GOT3 (cell line): ENCODE results near the gene SRGAP3.

ENCODE experiments used
- DNase-seq: peaks from one replicate; lab custom pipeline; 2025; ENCODE audit warnings: mixed read lengths; lab: John Stamatoyannopoulos, UW

Gene SRGAP3

DNA sequence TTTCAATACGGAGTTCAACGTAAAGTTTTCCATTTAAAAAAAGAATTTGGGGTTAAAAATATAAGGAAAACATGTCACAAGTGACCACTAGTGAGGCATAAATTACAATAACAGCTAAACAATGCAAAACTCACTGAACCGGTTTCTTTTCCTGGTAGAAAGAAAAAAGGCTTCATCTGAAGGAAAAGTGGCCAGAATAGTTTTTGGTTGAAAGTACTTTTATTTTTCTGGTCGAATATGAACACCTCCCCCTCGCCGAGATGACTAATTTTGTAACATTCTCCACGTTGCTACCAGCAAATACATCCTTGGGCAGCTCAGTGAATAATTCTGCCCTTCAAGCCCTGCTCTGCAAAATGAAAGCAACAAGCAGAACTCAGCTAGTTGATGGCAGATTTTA lies 3.9 kb upstream of the SRGAP3 start:
- no peak for DNase-seq

DNA sequence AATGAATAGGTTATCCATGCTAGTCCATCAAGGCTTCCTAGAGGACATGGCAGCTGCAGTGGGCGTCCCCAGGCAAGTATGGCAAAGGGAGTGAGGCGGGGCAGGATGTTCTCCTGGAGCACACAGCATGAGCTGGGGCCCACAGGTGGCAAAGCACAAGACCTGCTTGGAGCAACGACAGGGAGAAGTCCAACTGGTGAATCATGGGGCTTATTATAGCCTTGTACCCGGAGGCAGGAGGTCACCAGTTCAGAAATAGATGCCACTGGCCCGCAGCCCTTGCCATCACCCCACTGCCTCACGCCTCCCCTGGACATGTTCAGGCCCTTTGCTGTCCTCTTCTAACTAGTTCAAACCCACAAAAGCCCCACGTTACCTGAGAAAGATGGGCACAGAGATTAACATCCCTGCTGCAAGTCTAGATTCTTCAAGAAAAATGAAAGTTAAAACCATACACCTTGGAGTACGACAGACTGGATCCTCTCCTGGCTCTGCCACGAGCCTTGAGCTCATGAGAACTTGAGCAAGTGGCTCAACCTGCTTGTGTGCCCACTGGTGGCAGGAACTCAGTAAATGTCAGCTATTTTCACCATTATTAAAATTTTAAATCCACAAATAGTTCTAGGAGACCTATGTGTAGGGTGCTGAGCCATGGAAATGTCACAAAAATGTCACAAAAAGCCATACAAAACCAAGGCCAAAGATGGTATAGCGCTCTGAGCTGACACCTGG lies 1.8 kb upstream of the SRGAP3 start:
- DNase-seq: no peak

DNA sequence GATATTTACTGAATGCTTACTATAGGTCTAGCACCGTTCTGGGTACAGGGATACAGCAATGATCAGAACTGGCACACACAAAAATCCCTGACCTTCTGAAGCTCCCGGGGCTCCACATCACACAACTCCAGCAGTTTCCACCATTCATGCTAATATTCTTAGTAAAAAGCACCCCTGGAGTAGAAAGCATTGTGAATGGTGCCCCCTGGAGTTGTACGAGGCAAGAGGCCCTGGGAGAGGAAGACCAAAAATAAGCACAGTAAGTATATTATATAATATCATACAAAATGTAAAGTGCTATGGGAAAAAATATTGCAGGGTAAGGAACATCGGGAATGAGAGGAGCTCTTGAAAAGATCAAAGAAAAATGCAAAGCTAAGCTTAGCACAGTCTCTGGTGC lies 790 bp upstream of the SRGAP3 start:
- no peak for DNase-seq

DNA sequence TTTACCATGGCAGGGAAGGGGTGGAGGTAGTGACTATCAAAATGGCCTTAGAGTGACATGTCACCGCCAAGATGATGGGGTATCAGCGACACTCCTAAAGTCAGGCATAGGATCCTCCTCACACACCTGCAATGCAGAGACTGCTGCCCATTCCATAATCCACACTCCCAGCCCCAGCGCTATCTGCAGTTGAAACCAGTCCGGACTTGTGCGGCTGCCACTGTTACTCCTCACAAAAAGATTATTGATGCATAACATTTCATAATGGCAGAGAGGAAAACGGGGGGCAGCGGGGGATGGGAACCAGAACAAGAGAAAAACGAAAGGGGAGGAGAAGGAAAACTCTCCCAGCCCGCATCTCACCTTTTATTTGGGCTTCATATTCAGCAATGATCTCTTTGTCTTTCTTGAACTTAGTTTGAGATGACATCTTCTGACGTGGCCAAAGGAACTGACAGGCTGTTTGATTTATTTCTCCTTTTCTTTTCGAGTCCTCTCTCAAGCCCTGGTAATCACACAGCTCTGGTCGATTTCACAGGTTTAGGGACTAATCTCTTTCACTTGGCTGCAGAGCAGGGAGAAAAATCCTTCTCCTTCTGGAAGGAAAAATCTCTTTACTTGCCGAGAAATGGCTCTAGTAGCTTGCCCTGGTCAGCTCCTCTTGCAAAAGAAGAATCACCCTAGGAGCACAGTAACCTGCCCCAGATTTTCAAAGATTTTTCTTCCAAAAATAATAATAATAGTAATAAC lies 749 bp downstream of the SRGAP3 start:
- DNase-seq: no peak

DNA sequence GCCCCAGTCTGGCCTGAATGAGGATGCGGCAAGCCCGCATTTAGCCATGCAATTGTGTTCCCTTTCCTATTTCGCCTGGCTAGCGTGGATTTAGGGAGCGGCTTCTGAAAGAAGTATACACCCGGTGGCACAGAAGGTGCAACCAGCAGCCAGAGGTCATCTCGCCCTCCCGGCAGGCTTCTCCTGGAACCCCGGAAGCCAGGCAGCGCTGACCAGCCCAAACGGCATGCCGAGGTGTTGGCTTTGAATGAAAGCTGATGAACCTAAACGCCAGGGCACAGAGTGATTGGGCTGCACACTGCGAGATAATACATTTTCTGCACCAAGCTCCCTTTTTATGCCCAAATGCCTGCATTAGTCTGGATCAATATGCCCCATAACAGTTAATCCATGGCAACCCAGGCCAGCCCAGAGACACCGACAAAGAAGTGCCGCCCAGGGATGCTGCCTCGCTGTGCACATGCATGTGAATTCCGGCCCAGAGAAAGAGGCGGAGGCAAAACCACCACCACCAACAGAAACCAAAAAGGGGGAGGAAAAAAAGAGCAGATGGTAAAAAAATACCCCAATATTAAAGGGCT lies 1.4 kb downstream of the SRGAP3 start:
- DNase-seq: no peak

DNA sequence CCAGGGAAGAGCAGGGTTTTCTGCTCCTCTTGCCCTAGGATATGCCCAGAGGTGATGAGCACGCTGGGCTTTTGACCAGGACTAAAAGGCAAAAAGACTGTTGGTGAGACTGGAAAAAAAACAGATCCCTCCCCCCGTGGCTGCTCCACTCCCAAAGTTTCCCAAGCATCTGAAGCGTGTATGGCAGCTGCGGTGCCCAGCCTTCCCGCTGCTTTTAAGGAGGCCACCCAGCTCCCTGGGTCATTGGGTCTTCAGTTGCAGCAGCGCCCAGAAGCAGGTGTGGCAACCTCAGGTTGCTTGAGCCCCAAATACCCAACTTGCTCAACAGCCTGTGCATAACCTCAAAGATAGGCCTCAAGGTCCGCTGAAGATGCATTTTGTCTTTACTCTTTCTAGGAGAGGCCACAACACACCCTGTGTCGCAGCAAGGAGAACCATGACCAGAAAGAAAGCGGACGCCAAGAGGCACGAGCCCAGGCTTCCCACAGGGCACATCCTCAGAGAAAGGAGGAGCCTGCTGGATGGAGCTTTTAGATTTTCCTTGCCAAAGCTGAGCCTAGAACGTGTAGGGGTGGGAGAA lies 2.0 kb downstream of the SRGAP3 start:
- DNase-seq: no peak

DNA sequence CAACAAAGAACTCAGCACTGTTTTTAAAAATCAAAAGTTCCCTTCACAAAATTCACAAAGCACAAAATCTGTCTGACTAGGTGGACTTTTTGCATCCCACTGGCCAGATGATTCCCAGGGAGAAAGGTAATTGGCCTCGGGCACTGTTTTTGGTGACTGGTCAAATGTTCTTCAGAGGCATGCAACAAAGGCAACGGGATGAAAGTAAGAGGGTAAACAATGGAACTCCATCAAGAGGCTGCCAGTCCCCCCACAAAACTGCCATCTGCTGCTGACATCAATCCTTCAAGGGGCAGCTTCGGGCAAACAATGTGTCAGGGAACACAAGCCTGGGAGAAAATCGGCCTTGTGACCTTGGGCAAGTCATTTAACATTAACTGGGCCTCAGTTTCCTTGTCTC lies 3.3 kb downstream of the SRGAP3 start:
- DNase-seq: no peak

DNA sequence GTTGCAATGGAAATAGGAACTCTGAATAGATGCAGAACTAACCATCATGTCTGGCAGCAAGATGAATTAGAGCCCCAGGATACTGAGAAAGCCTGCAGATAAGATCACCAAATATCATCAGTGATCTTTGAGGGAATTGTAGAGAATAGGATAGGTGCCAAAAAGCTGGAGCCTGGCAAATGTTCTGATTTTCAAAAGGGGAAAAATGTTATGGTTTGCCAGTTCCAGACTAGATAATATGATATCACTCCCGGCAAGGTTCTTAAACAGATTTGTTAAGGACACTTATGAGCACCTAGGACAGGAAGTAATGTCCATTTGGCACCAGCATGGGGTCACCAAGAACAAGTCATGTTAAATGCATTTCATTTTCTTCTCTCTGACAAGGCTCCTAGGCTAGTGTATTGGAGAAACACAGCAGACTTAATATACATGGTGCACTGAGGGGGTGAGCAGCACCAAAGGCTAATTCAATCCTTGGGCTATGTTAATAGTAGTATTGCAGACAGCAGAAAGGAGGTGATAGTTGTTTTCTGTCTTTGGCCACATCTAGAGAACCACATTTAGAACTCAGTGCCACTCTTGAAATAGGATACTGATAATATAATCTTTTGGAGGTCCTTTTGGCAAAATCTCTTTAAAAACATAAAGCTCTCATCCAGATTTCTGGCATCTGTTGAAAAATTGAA lies 4.8 kb downstream of the SRGAP3 start:
- DNase-seq: no peak

DNA sequence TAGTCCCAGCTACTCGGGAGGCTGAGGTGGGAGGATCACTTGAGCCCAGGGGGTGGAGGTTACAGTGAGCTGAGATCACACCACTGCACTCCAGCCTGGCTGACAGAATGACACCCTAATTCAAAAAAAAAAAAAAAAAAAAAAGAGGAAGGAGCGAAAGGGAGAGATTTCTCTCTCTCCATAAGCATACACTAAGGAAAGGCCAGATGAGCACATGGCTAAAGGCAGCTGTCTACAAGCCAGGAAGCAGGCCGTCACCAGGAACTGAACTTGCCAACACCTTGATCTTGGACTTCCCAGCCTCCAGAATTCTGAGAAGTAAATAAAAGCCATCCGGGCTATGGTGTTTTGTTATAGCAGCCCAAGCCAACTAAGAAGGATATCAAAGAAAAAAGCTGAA lies 7.5 kb downstream of the SRGAP3 start:
- no peak for DNase-seq

DNA sequence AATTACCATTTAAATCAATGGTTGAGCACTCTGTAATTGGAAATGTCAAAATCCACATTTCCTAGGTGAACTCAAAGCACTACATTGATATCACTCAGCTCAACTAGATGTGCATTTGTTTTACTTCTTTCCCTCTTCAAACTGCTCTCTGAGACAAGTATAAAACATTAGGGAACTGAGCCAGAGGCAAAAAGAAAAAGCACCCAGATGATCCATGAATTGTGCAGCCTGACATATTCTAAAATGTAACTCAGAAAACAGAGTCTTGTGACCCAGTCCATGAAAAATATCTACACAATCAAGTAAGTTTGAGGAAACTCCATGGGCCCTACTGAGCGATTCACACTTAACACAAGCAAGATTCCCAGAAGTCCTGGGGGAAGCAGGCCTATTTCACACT lies 9.8 kb downstream of the SRGAP3 start:
- DNase-seq: no peak

DNA sequence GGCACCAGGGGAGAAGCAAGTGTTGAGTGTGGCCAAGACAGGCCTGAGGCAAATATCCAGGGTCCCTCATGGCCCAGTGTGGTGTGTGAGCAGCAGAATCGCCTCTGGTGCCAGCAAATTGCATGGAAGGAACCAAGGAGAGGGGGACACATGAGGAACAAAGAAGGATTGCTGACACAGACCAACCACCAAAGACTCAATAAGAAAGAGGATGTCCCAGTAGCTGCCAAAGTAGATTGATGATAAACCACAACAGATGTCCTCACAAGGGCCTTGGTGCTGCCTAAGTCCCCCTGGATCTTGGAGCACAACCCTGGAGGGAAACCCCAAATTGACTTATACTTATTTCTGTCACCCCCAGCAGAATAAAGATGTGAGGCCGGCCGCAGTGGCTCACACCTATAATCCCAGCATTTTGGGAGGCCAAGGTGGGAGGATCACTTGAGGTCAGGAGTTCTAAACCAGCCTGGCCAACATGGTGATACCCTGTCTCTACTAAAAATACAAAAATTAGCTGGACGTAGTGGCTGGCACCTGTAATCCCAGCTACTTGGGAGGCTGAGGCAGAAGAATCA lies 10.6 kb downstream of the SRGAP3 start:
- no peak for DNase-seq

DNA sequence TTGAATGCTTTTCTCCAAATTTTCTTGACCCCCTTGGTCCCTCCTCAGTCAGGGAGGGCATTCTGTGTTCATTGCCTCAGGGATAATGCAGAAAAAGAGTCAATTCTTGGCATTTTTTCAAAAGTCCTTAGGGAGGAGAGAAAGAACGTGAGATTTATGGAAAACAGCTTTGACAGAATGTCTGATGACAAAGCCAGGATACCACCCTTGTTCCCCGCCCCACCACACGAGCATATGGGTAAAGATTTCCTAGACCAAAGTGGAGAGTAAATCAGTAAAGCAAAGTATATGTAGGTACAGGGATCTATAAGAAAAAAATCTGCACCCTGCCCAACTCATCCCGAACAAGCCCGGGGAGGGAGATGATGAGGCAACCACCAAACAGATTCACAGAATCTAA lies 11.2 kb downstream of the SRGAP3 start:
- DNase-seq: no peak

DNA sequence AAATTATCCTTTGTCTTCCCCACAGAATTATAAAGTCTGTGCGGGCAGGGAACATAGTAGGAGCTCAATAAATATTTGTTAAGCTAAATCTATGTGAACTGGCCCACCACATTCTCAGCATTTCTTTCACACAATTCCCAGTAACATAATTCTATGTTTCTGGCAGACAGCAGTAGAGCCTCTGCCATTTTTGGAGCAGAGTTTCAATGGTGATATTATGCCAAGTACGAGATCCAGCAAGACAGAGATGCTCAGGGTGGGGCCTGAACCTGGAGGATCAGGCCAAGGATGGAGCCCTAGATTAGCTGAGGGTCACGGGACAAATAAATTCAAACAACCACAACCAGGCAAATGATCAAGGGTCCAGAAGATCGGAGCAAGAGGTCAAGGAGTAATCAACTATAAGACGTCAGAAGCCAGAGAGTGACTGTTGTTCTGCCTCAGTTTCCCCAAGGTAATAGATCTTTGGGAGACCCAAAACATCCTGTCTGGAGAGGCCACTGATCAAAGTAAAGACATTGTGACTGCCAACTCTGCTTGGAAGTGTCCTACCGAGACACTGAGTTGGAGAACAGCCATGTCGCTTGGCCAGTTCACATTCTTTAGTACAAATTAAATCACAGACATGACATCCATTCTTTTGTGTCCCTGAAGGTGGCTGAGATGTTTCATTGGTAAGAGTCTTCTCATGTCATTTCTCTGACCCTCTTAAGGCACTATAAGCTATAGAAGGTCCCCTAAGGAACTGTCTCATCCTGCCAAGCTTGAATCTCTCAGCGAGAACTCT lies 15.4 kb downstream of the SRGAP3 start:
- no peak for DNase-seq

DNA sequence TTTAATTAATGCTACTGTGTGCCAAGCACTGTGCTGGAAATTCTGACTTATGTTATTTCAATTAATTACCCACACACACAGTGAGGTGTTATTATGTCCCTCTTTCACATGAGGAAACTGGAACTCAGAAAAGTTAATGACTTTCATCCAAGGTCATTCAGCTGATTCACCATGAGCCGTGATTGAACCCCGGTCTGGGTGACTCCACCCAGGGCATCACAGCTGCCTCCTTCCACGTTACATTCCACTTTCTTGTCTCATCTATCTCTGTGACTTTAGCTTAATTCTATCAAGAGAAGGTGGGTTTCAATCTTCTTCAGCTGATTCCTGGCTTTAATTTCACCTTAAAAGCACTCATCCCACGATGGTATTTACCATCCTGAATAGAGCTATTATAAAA lies 16.3 kb downstream of the SRGAP3 start:
- DNase-seq: no peak

DNA sequence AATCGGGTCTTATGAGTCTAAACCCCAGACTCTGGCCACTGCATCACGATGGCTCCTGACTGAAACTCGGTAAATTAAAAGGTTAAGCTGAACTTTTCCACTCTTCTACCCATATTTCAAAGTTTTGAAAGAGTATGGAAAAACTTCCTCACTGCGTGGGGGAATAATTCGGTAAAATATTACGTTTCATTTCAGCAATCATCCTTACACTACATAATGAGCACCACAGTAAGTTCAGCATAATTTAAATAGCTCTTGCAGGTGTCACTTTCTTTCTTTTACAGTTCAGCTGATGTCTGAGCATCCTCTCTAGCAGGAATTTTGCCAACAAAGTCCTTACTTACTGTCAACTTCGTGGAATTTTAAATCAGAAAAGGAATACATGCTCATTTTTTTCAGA lies 17.5 kb downstream of the SRGAP3 start:
- DNase-seq: no peak

DNA sequence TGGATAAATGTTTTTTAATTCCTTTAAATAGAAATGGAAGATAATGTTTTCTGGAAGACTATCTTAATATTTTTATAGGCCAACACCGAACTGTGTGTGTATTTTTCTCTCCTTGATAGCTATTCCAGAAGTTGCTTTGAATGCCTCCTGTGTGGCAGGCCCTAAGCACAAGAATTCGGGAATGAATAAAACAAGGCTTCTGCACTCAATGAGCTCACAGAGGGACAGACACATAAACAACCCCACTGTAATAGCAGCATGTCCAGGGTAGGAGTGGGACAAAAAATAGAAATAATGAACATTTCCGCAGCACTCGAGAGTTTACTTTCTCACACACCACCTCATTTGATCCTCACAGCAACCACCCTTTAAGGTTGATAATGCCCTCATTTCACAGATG lies 18.0 kb downstream of the SRGAP3 start:
- no peak for DNase-seq

DNA sequence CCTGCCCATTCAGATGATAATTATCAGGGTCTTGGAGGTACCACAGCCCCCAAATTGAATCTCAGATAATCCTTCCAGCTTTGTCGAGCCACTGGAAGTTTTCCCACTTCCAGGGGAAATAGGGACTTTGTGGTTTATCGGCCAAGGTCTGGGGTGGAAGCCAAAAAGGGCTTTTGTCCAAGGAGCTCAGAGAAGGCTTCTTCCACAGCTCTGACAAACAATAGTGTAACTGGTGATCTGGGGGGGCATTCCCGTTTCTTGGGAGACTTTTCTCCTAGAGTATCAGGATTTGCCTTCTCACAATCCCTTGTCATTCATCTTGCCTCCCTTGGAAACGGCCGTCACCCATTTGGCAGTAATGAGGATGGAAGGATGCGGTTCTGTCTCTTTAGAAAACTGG lies 18.4 kb downstream of the SRGAP3 start:
- DNase-seq: no peak

DNA sequence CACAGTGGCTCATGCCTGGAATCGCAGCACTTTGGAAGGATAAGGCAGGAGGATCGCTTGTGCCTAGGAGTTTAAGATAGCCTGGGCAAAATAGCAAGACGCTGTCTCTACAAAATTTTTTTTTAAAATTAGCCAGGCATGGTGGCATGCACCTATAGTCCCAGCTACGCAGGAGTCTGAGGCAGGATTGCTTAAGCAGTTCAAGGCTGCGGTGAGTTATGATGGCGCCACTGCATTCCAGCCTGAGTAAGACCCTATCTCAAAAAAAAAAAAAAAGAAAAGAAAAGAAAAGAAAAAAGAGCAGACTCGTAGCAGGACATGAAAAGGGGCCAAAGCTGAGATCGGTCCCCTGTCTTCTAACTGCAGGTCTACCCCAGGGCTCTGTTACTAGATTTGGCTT lies 18.9 kb downstream of the SRGAP3 start:
- no peak for DNase-seq

DNA sequence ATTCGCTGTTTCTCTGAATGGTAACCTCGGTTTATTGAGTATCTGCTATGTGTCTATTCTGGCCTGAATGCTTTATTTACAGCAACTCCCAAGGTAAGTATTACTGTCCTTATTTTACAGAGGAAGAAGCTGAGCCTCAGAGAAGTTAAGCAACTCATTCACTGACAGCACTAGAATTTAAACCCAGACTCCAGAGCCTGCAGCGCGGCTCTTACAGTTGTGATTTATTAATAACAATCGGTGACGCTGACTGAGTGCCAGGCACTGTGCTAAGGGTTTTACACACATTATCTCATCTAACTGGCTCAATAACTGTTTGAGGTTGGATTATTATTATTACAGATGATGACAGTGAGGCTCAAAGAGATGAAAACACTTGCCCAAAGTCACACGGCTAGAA lies 19.6 kb downstream of the SRGAP3 start:
- DNase-seq: no peak

DNA sequence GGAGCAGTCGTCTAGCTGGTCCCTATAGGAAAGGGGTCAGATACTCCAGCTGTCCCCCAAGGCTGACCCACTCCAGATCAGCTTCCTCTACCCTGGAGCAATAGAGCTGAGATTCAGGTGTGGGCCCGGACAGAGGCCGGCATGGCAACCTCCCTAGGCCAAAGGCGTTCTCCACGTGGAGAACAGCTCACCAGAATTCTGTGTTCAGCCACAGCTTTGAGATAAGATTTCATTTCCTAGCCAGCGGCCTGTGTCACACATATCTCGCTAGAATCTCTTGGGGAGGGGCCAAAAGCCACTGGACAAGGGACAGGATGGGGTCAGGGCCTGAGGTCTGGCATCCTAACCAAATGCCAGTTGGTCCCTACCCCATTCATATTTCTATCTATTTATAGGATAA lies 20.1 kb downstream of the SRGAP3 start:
- no peak for DNase-seq

DNA sequence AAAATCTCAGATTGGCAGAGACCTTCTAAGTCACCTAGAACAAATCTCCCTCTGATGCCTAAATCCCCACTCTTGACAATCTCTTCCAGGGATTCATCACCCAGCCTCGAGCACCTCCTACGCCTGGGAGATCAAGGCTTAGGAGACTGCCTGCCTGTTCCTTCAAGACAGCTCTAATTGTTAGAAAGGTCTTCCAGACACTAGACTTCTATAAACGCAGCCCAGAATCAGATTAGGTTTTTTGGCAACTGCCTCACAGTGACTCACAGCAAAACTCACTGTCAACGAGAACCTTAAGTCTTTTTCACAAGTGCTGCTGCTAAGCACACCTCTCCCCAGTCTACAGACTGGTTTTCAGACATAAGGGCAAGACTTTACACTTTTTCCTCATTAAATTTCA lies 23.1 kb downstream of the SRGAP3 start:
- DNase-seq: no peak
